HTR-8/SVneo (cell line): ENCODE measurements around the gene PTH2R.
"Not testable (repeated sequence)": the region's sequence is repeated elsewhere in the genome, so short reads cannot be mapped to it uniquely, and the experiment has no call there.

ENCODE experiments used
- DNase-seq: peaks from one replicate; pipeline ENCODE4 v3.0.0; 2011; ENCODE audit warnings: low spot score, mixed read lengths; ENCODE audit not compliant: insufficient read length
- FAIRE-seq: peaks from 2 replicates; lab custom pipeline; 2011; peaks lifted over from hg19 to GRCh38; lab: Jason Lieb, UNC

PTH2R gene

GRCh38 chr2:208479342-208479741 is 72.8 kb downstream of the PTH2R start:
- DNase-seq: no peak
- FAIRE-seq: no peak

GRCh38 chr2:208481945-208482344 is 75.4 kb downstream of the PTH2R start:
- not testable (repeated sequence) for FAIRE-seq, DNase-seq

GRCh38 chr2:208482453-208483015 is 75.9 kb downstream of the PTH2R start:
- DNase-seq, FAIRE-seq: not testable (repeated sequence)

- no peak for FAIRE-seq
- no peak for DNase-seq
These were observed 78.8 kb downstream of the PTH2R start for GRCh38 chr2:208485390-208485789.

- DNase-seq (no peak), FAIRE-seq (no peak)
These were observed 82.3 kb downstream of the PTH2R start for GRCh38 chr2:208488686-208489564.

GRCh38 chr2:208489687-208490086 is 83.1 kb downstream of the PTH2R start:
- DNase-seq (no peak), FAIRE-seq (no peak)

- FAIRE-seq (no peak), DNase-seq (no peak)
These were observed 83.9 kb downstream of the PTH2R start for GRCh38 chr2:208490492-208490891.

- DNase-seq (no peak), FAIRE-seq (no peak)
These were observed 85.0 kb downstream of the PTH2R start for GRCh38 chr2:208491641-208492040.

GRCh38 chr2:208492069-208492468 is 85.5 kb downstream of the PTH2R start:
- FAIRE-seq (no peak), DNase-seq (no peak)

GRCh38 chr2:208493186-208493585 is 86.6 kb downstream of the PTH2R start:
- DNase-seq (no peak), FAIRE-seq (no peak)

- FAIRE-seq (no peak), DNase-seq (no peak)
These were observed 89.5 kb downstream of the PTH2R start for GRCh38 chr2:208496129-208496528.

- DNase-seq (no peak), FAIRE-seq (no peak)
These were observed 94.6 kb downstream of the PTH2R start for GRCh38 chr2:208501206-208501605.

GRCh38 chr2:208502288-208502687 is 95.7 kb downstream of the PTH2R start:
- FAIRE-seq (no peak), DNase-seq (no peak)

- not testable (repeated sequence) for DNase-seq, FAIRE-seq
These were observed 98.8 kb downstream of the PTH2R start for GRCh38 chr2:208505365-208505764.

GRCh38 chr2:208509586-208509985 is 103.0 kb downstream of the PTH2R start:
- no peak for FAIRE-seq
- DNase-seq: no peak

- no peak for DNase-seq
- FAIRE-seq: no peak
These were observed 104.4 kb downstream of the PTH2R start for GRCh38 chr2:208511016-208511415.

GRCh38 chr2:208511573-208511972 is 105.0 kb downstream of the PTH2R start:
- DNase-seq (no peak), FAIRE-seq (no peak)

- FAIRE-seq: no peak
- no peak for DNase-seq
These were observed 108.5 kb downstream of the PTH2R start for GRCh38 chr2:208515099-208515498.

GRCh38 chr2:208523069-208523468 is 116.5 kb downstream of the PTH2R start:
- DNase-seq, FAIRE-seq: not testable (repeated sequence)

- FAIRE-seq, DNase-seq: not testable (repeated sequence)
These were observed 118.6 kb downstream of the PTH2R start for GRCh38 chr2:208525165-208525564.

GRCh38 chr2:208529796-208530195 is 123.2 kb downstream of the PTH2R start:
- FAIRE-seq: no peak
- no peak for DNase-seq

GRCh38 chr2:208531361-208531760 is 124.8 kb downstream of the PTH2R start:
- FAIRE-seq (no peak), DNase-seq (no peak)
